HG02943 (cell line): ENCODE data around the gene ZNF319.

Experiments
- ATAC-seq: cut with Tn5 transposase; IDR thresholded peaks from one replicate; pipeline ENCODE4 v1.9.1; 2021; ENCODE audit warnings: mild to moderate bottlenecking, low read depth, moderate library complexity; ENCODE audit not compliant: unreplicated experiment

ZNF319 gene

DNA sequence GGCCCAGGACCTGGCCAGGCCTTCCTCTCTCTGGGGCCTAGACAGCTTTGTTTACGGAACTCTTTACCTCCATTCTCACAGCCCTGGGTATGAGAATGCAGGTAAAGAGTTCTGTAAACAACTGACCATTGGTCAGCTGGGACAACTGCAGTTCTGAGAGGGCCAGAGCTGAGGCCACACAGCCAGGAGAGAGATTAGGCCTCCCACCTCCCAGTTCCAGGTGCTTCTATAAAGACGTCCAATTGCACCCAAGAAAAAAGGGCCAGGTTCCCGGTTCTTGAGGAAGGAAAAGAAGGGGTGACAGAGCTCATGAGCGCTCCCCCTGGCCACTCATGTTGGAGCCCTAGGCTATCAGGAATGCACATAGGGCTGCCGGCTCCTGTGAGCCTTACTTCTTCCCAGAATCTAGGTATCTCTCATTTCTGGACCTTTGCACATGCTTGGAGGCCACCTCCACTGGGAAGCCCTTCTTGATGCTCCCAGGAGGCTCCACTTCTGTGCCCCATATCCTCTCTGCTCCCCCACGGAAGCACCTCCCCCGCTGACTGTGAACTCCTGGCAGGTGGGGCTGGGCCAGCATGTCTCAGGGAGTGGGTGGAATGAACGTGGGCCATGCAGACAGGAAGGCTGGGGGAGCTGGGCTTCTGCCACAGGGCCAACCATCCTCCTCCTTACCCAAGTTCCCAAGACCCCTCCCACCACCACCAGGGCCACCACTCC, 42.6 kb downstream of the ZNF319 start:
- ATAC-seq = no peak

DNA sequence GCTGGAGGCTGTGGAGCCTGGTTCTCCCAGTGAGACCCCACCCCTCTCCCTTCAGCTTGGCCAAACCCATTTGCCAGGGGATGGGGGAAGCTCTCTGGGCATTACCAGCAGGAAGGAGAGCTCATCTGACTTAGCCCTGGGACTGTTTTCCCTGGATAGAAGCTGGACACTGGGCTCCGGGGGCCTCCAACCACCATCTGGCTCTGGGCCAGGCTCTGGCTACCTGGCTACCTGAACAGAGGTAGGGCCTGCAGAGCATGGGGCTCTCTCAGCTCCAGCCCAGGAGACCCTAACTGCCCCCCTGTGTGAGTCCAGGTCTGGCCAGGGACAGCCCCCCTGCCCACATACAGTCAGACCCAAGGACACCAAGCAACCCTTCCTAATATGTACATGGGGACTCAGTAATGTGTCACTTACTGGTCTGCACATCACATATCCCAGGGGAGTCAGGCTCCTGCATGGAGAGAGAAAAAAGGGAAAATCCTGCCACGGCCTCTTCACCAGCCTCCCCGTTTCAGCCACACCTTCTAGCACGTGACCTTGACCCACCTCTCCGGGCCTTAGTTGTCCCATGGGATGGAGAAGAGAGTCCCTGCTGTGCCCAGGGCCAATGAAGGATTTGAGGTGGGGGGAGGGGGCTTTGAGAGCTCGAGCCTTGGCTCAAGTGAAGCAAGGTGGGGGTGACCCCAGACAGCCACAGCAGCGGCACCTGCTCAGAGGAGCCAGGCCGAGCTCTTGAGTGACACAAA, 43.4 kb downstream of the ZNF319 start:
- no peak for ATAC-seq

DNA sequence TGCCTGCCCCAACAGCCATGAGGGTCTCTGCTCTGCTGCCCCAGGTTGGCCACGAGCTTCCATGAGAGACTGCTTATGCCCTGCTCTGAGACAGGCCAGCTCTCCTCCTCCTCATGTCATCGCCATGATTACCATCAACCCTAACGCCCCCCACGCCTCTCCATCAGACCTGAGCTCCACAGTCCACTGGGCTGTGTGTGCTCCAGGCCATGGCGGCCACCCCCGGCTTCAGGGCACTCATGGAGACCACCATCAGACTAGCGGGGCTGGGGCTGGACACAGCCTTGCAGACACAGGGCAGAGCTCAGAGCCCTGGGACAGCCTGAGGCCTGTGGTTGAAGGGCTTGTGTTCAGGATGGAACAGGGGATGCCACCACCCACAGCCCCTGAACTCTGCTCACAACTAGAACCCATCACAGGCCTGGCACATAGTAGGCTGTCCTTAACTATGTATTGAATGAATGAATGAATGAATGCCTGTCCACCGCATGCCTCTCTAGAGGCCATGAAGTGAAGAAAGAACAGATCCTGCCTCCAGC, 44.1 kb downstream of the ZNF319 start:
- no peak for ATAC-seq

DNA sequence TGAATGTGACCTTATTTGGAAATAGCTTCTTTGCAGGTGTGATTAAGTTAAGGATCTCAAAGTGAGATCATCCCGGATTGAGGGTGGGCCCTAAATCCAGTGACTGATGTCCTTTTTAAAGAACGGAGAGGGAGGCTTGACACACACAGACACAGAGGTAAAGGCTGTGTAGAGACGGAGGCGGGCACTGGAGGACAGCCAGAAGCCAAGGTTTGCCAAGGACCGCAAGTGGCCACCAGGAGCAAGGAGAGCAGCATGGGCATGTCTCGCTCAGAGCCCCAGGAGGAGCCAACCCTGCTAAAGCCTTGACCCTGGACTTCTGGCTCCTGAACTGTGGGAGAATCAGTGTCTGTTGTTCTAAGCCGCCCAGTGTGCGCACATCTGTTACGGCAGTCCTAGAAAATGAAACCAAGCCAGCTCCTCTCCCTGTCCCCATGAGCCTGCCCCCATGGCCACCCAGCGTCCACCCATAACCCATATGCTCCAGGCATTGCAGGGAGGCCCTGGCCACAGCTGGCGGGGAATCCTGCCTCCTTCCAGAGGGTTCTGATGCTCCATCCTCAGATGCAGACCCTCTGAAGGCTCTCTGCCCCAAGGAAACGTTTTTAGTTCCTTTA, 44.8 kb downstream of the ZNF319 start:
- no peak for ATAC-seq

DNA sequence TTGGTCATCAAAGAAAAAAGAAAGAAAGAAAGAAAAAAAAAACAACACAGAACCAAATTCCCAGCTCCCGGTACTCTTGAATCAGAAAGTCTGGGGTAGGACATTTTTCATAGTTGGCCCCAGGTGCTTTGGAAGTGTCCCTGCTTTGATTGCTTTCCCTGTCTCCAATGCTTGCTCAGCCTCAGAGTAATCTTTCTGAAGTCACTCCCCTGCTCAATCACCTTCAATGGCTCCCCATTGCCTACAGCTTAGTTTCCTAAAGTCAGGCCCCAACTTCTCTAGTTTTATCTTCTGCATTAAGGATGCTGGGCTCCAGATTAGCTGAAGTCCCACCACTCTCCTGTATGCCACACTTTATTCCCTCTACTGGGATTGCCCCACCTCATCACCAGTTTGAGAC, 46.6 kb downstream of the ZNF319 start:
- ATAC-seq = no peak

DNA sequence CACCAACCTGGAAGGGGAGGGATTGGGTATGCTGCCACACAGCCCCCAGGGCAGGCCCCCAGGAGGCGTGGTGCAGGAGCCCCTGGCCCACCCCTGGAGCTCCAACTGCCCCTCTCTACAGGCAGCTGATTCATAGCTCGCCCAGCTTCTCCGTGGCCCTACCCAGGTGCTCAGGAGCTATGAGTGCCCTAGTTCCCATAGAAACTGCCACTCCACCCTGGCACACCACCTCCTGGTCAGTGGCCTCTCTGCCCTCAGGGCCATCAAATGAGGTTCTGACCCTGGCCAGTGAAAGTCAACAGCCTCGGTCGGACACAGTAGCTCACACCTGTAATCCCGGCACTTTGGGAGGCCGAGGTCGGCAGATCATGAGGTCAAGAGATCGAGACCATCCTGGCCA, 47.6 kb downstream of the ZNF319 start:
- no peak for ATAC-seq

DNA sequence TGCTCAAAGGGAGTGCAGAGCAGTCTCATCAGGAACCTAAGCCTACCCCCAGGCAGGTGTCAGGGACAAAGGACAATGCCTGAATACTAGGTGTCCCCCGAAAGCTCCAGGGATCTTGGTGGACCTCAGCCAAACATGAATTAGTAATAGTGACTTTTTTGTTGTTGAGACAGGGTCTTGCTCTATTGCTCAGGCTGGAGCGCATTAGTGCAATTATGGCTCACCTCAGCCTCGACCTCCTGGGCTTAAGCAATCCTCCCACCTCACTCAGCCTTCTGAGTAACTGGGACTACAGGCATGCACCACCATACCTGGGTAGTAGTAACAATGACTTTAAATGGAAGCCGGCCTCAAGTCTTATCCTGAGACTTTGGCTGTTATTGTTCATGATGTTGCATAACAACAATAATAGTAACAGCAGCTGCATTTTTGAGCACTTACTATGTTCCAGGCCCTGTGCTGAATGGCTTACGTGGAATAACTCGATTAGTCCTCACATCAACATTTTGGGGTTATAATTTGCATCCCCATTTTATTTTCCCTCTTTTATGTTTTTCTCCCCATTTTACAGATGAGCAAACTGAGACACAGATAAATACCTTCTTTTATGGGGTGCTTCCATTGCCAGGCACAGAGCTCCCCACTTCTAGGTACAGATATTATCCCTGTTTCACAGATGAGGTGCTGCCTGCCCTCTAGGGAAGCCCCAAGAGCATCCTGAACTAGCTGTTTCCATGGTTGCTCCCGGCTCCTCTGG, 49.1 kb downstream of the ZNF319 start:
- ATAC-seq = no peak

DNA sequence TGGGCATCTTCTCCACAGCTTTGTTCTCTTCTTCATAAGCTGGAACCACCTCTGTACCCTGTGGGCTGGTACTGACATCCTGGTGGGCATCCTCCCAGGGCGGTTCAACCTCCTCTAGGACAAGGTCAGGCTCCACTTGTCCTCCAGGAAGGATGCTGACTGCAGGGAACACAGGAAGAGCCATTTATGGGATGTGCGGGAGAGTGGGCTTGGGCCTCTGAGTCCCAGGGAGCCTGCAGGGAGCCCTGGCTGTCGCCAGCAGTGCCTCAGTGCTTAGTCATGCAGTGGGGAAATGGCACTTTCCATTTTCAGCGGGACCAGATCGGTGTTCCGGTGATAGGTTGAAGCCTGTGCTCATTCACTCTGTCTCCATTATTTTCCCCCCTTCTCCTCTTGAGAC, 50.1 kb downstream of the ZNF319 start:
- ATAC-seq = no peak

DNA sequence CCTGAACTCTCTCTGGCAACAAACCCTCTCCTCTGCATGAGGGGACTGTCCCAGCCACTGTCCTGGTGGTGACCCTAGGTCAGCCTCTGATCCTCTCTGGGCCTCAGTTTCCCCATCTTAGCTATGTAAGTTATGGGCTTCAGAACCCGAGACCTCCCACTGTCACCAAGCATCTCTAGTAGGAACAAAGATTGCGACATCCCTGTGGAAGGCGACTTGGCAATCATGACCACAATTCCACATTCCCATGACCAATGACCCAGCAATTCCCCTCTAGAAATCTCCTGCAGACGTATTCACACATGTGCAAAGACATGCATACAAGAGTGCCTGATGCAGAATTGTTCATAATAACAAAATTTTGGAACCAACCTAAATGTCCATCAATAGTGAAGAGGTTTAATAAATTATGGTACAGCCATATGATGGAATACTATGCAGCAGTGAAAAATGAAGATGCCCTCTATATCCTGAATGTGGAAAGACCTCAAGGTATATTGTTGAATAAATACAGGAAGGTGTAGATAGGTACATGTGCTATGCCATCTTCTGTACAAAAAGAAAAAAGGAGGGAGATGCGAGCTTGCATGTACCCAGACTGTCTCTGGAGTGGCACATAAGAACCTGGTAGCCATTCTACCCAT, 50.8 kb downstream of the ZNF319 start:
- ATAC-seq = no peak

DNA sequence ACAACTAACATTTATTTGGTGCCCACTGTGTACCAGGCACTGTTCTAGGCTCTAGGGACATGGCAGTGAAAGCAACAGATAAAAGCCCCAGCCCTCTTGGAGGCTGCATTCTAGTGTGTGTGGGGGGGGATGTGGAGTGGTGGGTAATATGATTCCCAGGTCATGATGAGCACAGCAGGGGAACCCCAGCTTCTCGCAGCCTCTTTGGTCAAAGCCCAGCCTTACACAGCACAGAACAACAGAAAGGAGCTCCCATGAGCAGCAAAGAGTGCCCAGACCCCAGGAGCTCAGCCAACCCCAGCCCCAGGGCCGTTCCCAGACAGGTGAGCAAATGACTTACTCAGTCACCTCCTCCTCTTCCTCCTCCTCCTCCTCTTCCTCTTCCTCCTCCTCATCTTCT, 51.5 kb downstream of the ZNF319 start:
- ATAC-seq = no peak

DNA sequence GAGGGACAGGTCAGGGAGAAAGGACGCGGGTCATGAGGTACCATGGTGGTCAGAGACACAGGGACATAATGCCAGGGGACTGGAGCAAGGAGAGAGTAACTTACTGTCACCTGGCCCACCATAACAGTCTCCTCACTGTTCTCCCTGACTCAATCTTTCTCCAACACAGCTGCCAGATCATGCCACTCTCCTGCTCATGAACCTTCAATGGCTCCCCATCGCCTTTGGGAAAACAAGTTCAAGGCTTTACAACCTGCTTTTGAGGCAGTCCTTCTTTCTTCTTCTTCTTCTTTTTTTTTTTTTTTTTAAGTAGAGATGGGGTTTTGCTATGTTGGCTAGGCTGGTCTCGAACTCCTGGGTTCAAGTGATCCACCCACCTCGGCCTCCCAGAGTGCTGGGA, 52.4 kb downstream of the ZNF319 start:
- no peak for ATAC-seq

DNA sequence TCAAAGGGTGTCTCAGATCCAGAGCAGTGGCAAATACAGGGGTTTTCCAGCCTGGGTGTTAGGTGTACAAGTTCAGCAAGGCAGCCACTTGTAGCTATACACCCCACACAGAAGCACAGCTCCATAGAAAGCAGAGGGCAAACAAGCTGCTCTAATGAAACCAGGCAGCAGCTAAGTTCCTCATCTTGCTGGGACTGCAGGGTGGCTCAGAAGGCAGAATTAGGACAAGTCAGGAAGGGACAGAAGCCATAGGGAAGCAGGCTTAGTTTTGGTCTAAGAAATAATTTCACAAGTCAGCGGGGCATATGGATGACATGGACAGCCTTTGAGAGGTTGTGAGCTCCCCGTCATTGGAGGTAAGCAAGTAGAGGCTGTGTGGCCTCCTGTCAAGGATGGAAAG, 53.2 kb downstream of the ZNF319 start:
- ATAC-seq = no peak

DNA sequence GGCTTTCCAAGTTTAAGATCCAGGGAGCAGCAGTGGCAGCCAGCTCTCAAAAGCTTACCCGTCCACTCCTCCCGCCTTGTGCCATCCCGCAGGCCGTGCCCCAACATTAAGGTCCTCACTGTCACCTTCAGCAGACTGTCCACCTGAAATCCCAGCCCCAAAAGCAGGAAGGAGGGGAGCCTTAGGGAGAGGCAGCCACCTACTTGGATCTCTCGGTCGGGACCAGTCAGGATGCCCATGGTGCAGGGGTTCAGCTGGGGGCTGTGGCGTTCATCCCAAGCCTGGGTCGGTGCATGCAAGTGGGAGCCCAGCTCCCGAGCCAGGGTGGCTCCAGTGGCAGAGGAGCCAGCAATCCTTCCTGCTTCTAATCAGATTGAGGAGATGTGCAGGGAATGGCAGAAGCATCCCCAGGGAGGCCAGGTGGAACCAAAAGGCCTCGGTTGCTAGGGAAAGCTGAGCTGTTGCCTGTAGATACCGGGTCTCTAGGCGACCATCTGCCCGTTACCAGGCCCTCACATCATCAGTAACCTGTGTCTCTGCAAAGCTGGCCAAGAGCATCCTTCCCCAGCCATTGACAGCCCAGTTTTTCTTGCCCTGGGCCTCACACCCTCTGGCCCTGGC, 54.2 kb downstream of the ZNF319 start:
- ATAC-seq = no peak

DNA sequence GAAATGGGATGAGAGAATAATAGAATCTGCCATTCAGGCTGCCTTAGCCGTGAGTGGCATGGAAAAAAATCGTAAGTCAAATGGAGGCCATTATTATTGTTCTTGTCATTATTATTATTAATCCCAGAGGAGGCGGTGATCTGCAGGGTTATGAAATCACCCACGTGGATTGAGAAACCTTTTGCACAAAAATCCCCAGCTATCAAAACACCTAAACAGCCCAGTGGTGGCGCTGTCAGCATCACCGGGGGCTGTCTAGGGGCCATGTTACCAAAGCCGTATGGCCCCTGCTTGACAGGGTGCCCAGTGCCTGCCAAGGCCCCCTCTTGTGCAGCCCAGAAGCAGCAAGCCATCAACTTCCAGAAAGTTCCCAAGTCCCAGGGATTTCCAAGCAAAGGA, 54.7 kb downstream of the ZNF319 start:
- no peak for ATAC-seq

DNA sequence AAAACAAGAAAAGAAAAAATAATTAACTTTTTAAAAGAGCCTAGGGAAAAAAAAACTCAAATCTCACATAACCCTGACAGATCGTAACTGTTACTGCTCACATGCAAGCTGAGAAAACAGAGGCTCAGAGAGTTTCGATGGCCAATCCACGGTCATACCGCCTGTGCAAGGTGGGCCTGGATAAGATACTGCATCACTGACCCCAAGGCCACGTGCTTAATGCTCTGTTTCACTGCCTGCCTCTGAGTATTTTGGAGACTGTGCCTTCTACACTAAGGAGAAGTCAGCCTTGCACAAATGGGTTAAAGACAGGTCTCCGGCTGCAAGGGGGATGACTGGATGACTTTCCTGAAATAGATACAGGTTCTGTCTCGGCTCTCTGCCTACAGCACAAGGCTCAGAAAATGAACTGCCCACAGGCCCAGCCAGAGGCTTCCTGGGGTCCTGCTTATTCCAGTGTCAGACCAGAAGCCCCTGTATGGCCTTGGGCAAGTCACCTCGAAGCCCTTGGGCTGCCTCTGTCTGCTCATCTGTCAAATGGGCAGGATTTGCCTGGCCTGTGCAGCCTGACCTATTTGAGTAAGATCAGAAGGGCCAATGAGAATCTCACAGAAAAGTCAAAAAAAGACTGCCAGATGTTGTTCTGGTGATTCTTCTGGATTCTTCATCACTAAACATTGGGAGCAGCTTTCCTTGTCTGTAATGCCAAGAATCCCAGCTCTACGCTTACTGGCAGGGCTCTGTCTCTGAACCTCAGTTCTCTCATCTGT, 55.3 kb downstream of the ZNF319 start:
- ATAC-seq = no peak
